Kidney (tissue), 14 donors: ENCODE measurements around the gene PSIP1. TPM values are rescaled to one million over a fixed set of nuclear protein-coding genes. Genes with fewer than 3 reads are reported as not detected.

Experiments
- DNase-seq, 5 donors: peaks; one replicate each; pipeline ENCODE4 v3.0.0-alpha.2; 2013 to 2020
- FAIRE-seq: peaks from 2 replicates; lab custom pipeline; 2012; peaks lifted over from hg19 to GRCh38; lab: Jason Lieb, UNC
- H3K27ac ChIP-seq, 2 donors: one replicate each; pipeline ENCODE4 v1.7.0; 2013; ENCODE audit warnings: low read depth in 2 of 2, low read length in 2 of 2, inconsistent platforms in 1 of 2
- H3K27me3 ChIP-seq: one replicate; pipeline ENCODE4 v1.7.1; 2013; ENCODE audit warnings: low read length, inconsistent platforms; ENCODE audit not compliant: control insufficient read depth, insufficient read depth
- H3K36me3 ChIP-seq, 3 donors: one replicate each; pipeline versions ENCODE4 v1.7.0 to v1.7.1; 2013; ENCODE audit warnings: low read length in 3 of 3, control low read depth in 1 of 3, inconsistent platforms in 1 of 3; ENCODE audit not compliant: insufficient read depth in 3 of 3, control insufficient read depth in 2 of 3
- H3K4me1 ChIP-seq, 3 donors: one replicate each; pipeline versions ENCODE4 v1.7.0 to v1.7.1; 2013; ENCODE audit warnings: low read length in 3 of 3, inconsistent platforms in 1 of 3, low read depth in 1 of 3; ENCODE audit not compliant: control insufficient read depth in 2 of 3, insufficient read depth in 2 of 3
- H3K4me3 ChIP-seq, 3 donors: one replicate each; pipeline versions ENCODE4 v1.7.0 to v1.8.1; 2013; ENCODE audit warnings: low read length in 3 of 3, control low read depth in 1 of 3, inconsistent platforms in 1 of 3
- H3K9ac ChIP-seq, 3 donors: one replicate each; pipeline versions ENCODE4 v1.7.0 to v1.7.1; 2013; ENCODE audit warnings: low read length in 3 of 3, control low read depth in 1 of 3, inconsistent platforms in 1 of 3
- H3K9me3 ChIP-seq, 3 donors: one replicate each; pipeline versions ENCODE4 v1.7.0 to v1.7.1; 2013; ENCODE audit warnings: low read length in 3 of 3, control low read depth in 1 of 3, inconsistent platforms in 1 of 3; ENCODE audit not compliant: control insufficient read depth in 2 of 3, insufficient read depth in 1 of 3
- CTCF ChIP-seq: IDR thresholded peaks from 3 replicates; pipeline ENCODE4 v1.5.1; 2012; ENCODE audit warnings: mild to moderate bottlenecking, moderate library complexity, borderline replicate concordance; ENCODE audit not compliant: insufficient read depth; ENCODE audit errors: extremely low read depth
- intact Hi-C: fragments of 100-400 bp; cut with DNase I; formaldehyde crosslinking; loops from one replicate; pipeline ENCODE4 v1.11.1; 2022
- polyA plus RNA-seq: library from polyadenylated mRNA; stranded (reverse); fragments of 350-450 nt; fragmentation: Illumina TruSeq; extraction: RNeasy Lipid Tissue Mini Kit (QIAGEN cat#74804); gene quantifications from one replicate; pipeline ENCODE4 v1.2.3, GENCODE V29; 2014; ENCODE audit warnings: low read depth, low replicate concordance; ENCODE audit not compliant: insufficient read depth
- total RNA-seq: library from RNA; stranded (reverse); fragmentation: NEBNext Ultra II Directional; extraction: Animal tissue kit (Norgen Biotek cat#: 25700); gene quantifications from one replicate; pipeline ENCODE4 v1.2.1, GENCODE V29; 2021
- donor health status: control.
- donor health status: control.
- donor health status: control.
- donor health status: control.
- donor health status: control.
- donor health status: DM: yes; HTN: yes; CAD: no.
- donor health status: Normal renal cell carcinoma (clear cell type).

PSIP1 gene
- total and polyA plus RNA-seq, 2 donors from 2014 or later = 31.1 to 43.9 TPM

DNA sequence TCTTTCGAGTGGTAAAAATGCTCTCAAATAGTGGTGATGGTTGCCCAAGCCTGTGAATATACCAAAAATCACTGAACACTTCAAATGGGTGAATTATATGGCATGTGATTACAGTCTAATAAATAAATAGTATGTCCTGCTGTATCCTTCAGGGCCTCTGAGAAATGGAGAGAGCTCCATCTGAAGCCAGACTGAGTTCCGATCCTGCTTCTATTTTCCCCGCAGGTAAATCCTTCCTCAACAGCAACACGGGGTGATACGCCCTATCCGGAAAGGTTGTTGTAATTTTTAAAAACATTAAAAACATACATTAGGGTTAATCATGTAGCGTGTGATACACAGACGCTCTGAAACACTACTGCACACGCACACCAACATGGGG is 88.8 kb downstream of the PSIP1 start:
- H3K4me3 ChIP-seq = peak overlapping the region; percentile 65 to 87 (median 71)
- peak overlapping the region; percentile 71 to 88 for H3K27ac ChIP-seq
- no peak for TF ChIP-seq CTCF
- peaks cover 2 to 5% (median 2%) of the 10 kb centered on the region in 3 donors for H3K36me3 ChIP-seq
- no peaks in the 10 kb centered on the region for H3K27me3 ChIP-seq
- intact Hi-C loops = no loop called here
- peak overlapping the region; percentile 38 to 57 (median 54) for H3K9ac ChIP-seq
- DNase-seq (no peak), FAIRE-seq (no peak)
- no peaks in the 10 kb centered on the region for H3K9me3 ChIP-seq
- H3K4me1 ChIP-seq = peaks cover 0 to 6% (median 2%) of the 10 kb centered on the region in 3 donors

DNA sequence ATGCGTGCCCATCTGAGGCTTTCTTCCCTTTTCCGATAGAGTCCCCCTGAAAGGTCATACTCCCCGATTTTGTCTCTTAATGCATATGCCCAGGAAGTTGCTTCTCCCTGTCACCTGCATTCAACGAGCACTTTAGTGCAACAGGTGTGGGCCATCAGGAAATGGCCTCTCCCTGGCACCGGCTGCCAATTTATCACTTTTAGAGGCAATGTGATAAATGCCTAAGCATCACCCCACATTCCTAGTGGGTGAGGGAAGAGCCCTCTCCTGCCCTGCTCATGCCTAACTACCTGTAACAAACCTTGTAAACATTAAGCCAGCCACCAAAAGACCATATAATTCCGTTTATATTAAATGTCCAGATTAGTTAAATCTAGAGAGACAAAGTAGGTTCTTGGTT is 89.2 kb downstream of the PSIP1 start:
- Histone ChIP-seq H3K4me3 (no peak overlapping the region), H3K27me3 (no peaks in the 10 kb centered on the region), H3K27ac (no peak overlapping the region), H3K9me3 (no peaks in the 10 kb centered on the region), H3K4me1 (peaks cover 0 to 6% (median 2%) of the 10 kb centered on the region in 3 donors), H3K36me3 (peaks cover 2 to 5% (median 2%) of the 10 kb centered on the region in 3 donors), H3K9ac (no peak overlapping the region)
- peak in 4 of 5 donors; percentile 51 to 78 (median 66) for DNase-seq
- intact Hi-C loops = no loop called here
- no peak for TF ChIP-seq CTCF
- FAIRE-seq = no peak

DNA sequence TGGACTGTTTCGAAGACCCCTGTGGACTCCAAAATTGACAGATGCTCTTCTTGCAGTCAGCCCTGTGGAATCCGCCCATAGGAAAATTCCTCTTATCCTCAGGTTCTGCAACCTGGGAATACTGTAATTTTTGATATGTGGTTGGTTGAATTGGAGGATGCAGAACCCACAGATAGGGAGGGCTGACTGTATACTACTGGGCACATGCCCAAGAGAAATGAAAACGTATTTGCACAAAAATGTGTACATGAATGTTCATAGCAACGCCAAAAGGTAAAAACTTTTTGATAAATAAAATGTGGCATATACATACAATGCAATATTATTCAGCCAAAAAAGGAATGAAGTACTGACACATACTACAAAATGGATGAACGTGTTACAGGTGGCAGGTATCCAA is 90.0 kb downstream of the PSIP1 start:
- Histone ChIP-seq H3K27ac (no peak overlapping the region), H3K9ac (no peak overlapping the region), H3K4me1 (peaks cover 0 to 4% (median 0%) of the 10 kb centered on the region in 3 donors), H3K9me3 (no peaks in the 10 kb centered on the region), H3K4me3 (no peak overlapping the region), H3K27me3 (no peaks in the 10 kb centered on the region), H3K36me3 (peaks cover 0 to 2% (median 0%) of the 10 kb centered on the region in 3 donors)
- FAIRE-seq = no peak
- intact Hi-C loops = no loop called here
- TF ChIP-seq CTCF = no peak
- DNase-seq = no peak

- DNase-seq (no peak), FAIRE-seq (no peak)
- Histone ChIP-seq H3K4me1 (no peaks in the 10 kb centered on the region), H3K9ac (no peak overlapping the region), H3K4me3 (no peak overlapping the region), H3K9me3 (no peaks in the 10 kb centered on the region), H3K27me3 (no peaks in the 10 kb centered on the region), H3K36me3 (no peaks in the 10 kb centered on the region), H3K27ac (no peak overlapping the region)
- intact Hi-C loops = no loop called here
- no peak for TF ChIP-seq CTCF
These were observed 93.1 kb downstream of the PSIP1 start for GRCh38 chr9:15417626-15418025.
